A673 (cell line): ENCODE results near the gene LYZ. TPM values are rescaled to one million over a fixed set of nuclear protein-coding genes. Genes with fewer than 3 reads are reported as not detected.

Source experiments
- BruUV-seq: library from RNA; stranded (reverse); fragments of 400-500 nt; replicated peaks from 2 replicates; lab custom pipeline; 2021; lab: Mats Ljungman, UMichigan
- CTCF ChIA-PET: fragments of 300-600 bp; sonication (Branson Sonifier 250); formaldehyde crosslinking; loops from one replicate; lab custom pipeline; 2022; ENCODE audit warnings: antibody characterized with exemption; lab: Charles Lee
- POLR2A ChIA-PET: fragments of 300-600 bp; sonication (Branson Sonifier 250); formaldehyde crosslinking; loops from one replicate; lab custom pipeline; 2022; ENCODE audit warnings: antibody characterized with exemption; ENCODE audit not compliant: low non-redundant PET; lab: Charles Lee
- DNase-seq: peaks from one replicate; pipeline ENCODE4 v3.0.0-alpha.2; 2015; ENCODE audit warnings: low spot score
- H3K27ac ChIP-seq: fragments of 200-600 bp; sonication (generic); 2 replicates; pipeline ENCODE4 v1.5.1; 2016; ENCODE audit warnings: mixed run types, low read depth, mild to moderate bottlenecking, mixed read lengths, antibody characterized with exemption, low read length; ENCODE audit not compliant: poor library complexity, severe bottlenecking
- H3K27me3 ChIP-seq: fragments of 200-600 bp; sonication (generic); replicated peaks from 2 replicates; pipeline ENCODE4 v1.6.1; 2017; ENCODE audit warnings: mixed run types, low read depth, mild to moderate bottlenecking, mixed read lengths, antibody characterized with exemption, low read length; ENCODE audit not compliant: insufficient read depth, poor library complexity
- H3K36me3 ChIP-seq: fragments of 200-600 bp; sonication (generic); 2 replicates; pipeline ENCODE4 v1.6.1; 2016; ENCODE audit warnings: mixed run types, mild to moderate bottlenecking, mixed read lengths, antibody characterized with exemption, low read length; ENCODE audit not compliant: insufficient read depth, poor library complexity, severe bottlenecking
- H3K4me1 ChIP-seq: fragments of 200-600 bp; sonication (generic); 2 replicates; pipeline ENCODE4 v1.6.1; 2017; ENCODE audit warnings: mixed run types, mild to moderate bottlenecking, mixed read lengths, antibody characterized with exemption, low read length; ENCODE audit not compliant: insufficient read depth, poor library complexity, severe bottlenecking
- H3K4me3 ChIP-seq: fragments of 200-600 bp; sonication (generic); 2 replicates; pipeline ENCODE4 v1.5.1; 2016; ENCODE audit warnings: low read depth, mixed run types, mild to moderate bottlenecking, mixed read lengths, low read length; ENCODE audit not compliant: poor library complexity, severe bottlenecking
- H3K9me3 ChIP-seq: fragments of 200-600 bp; sonication (generic); 2 replicates; pipeline ENCODE4 v1.6.1; 2016; ENCODE audit warnings: mixed run types, low read depth, mild to moderate bottlenecking, mixed read lengths, antibody characterized with exemption, low read length; ENCODE audit not compliant: poor library complexity, severe bottlenecking
- CTCF ChIP-seq: fragments of 300-800, 200-600 bp; sonication (generic); conservative IDR thresholded peaks from 2 replicates; pipeline ENCODE4 v1.5.1; 2017; ENCODE audit warnings: low read depth, mild to moderate bottlenecking, antibody characterized with exemption, low read length, moderate library complexity, mixed read lengths
- EZH2 ChIP-seq: fragments of 200-600 bp; sonication (generic); IDR thresholded peaks from 2 replicates; pipeline ENCODE4 v1.6.1; 2017; ENCODE audit warnings: borderline replicate concordance, low read depth, mild to moderate bottlenecking, mixed read lengths, antibody characterized with exemption, low read length; ENCODE audit not compliant: poor library complexity, severe bottlenecking
- intact Hi-C: fragments of 100-400 bp; cut with micrococcal nuclease; formaldehyde crosslinking; loops from one replicate; pipeline ENCODE4 v1.10.0; 2022; ENCODE audit not compliant: unreplicated experiment
- total RNA-seq: library from RNA; stranded (reverse); gene quantifications from 2 replicates; pipeline ENCODE4 v1.2.3, GENCODE V29; 2021

LYZ gene
- total RNA-seq, 1 experiment from 2014 or later: 0.32 TPM

- H3K4me1 ChIP-seq: peaks cover 8% of the 10 kb centered on the region
- H3K9me3 ChIP-seq: no peaks in the 10 kb centered on the region
- ChIA-PET CTCF (no interaction called here), POLR2A (no interaction called here)
- no TSS peak for BruUV-seq
- H3K4me3 ChIP-seq: no peak overlapping the region
- intact Hi-C loops: no loop called here
- H3K36me3 ChIP-seq: peaks cover 22% of the 10 kb centered on the region
- TF ChIP-seq CTCF (peak; percentile 70), EZH2 (no peak)
- DNase-seq: peak; percentile 55
- H3K27ac ChIP-seq: no peak overlapping the region
- no peaks in the 10 kb centered on the region for H3K27me3 ChIP-seq
Observed at GRCh38 chr12:69388371-69388770, 40.2 kb downstream of the LYZ start.

- no TSS peak for BruUV-seq
- Histone ChIP-seq H3K36me3 (peaks cover 22% of the 10 kb centered on the region), H3K27me3 (no peaks in the 10 kb centered on the region), H3K27ac (peak overlapping the region; percentile 32), H3K4me1 (peaks cover 8% of the 10 kb centered on the region), H3K4me3 (no peak overlapping the region), H3K9me3 (no peaks in the 10 kb centered on the region)
- ChIA-PET CTCF (no interaction called here), POLR2A (no interaction called here)
- TF ChIP-seq CTCF (no peak), EZH2 (no peak)
- intact Hi-C loops: no loop called here
- DNase-seq: peak; percentile 33
Observed at GRCh38 chr12:69389831-69390230, 41.6 kb downstream of the LYZ start.

- DNase-seq: no peak
- peaks cover 29% of the 10 kb centered on the region for H3K36me3 ChIP-seq
- H3K27me3 ChIP-seq: no peaks in the 10 kb centered on the region
- no TSS peak for BruUV-seq
- intact Hi-C loops: no loop called here
- POLR2A ChIA-PET: no interaction called here
- no peak overlapping the region for H3K4me3 ChIP-seq
- no peak overlapping the region for H3K27ac ChIP-seq
- TF ChIP-seq EZH2 (no peak), CTCF (no peak)
- CTCF ChIA-PET: no interaction called here
- peaks cover 8% of the 10 kb centered on the region for H3K4me1 ChIP-seq
- peaks cover 7% of the 10 kb centered on the region for H3K9me3 ChIP-seq
Observed at GRCh38 chr12:69392179-69392928, 44.2 kb downstream of the LYZ start.
